AG09319 (cell line): ENCODE data around the gene BPTF.
"Not testable (repeated sequence)": the region's sequence is repeated elsewhere in the genome, so short reads cannot be mapped to it uniquely, and the experiment has no call there.

Experiments used
- DNase-seq: peaks from one replicate; pipeline ENCODE4 v3.0.0-alpha.2; 2010; ENCODE audit warnings: low read depth; ENCODE audit errors: extremely low read depth
- TF ChIP-seq, protein P1 (sequence below): IDR thresholded peaks from 2 replicates; pipeline ENCODE4 v1.5.1; 2011; ENCODE audit warnings: low read depth, mild to moderate bottlenecking, inconsistent platforms, low read length, moderate library complexity

Gene BPTF

DNA sequence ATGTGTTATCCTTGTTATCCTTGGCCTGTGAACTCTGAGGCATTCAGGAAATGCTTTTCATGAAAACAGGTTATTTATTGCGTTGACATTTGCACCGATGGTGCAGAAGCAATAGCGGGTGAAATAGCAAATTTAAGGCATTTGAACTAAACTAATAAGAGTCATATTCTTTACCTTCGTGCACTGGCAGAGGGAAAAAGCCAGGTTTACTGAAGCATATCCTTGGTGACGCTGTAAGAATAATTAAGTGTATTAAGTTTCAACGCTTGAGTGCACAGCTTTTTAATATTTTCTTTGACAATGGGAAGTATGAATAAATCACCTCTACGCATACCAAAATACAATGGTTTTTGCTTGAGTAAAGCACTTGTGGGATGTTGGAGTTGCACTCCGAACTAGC, 196.7 kb downstream of the BPTF start:
- TF ChIP-seq, protein P1, sequence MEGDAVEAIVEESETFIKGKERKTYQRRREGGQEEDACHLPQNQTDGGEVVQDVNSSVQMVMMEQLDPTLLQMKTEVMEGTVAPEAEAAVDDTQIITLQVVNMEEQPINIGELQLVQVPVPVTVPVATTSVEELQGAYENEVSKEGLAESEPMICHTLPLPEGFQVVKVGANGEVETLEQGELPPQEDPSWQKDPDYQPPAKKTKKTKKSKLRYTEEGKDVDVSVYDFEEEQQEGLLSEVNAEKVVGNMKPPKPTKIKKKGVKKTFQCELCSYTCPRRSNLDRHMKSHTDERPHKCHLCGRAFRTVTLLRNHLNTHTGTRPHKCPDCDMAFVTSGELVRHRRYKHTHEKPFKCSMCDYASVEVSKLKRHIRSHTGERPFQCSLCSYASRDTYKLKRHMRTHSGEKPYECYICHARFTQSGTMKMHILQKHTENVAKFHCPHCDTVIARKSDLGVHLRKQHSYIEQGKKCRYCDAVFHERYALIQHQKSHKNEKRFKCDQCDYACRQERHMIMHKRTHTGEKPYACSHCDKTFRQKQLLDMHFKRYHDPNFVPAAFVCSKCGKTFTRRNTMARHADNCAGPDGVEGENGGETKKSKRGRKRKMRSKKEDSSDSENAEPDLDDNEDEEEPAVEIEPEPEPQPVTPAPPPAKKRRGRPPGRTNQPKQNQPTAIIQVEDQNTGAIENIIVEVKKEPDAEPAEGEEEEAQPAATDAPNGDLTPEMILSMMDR, result no peak
- DNase-seq, result no peak

- not testable (repeated sequence) for DNase-seq
Observed at GRCh38 chr17:68022547-68022946, 197.2 kb downstream of the BPTF start.

GRCh38 chr17:68029512-68030215, 204.4 kb downstream of the BPTF start:
- TF ChIP-seq, protein P1, result no peak
- DNase-seq, result no peak
